GM21381 (cell line): Measurements from ENCODE around the gene MARCHF7.
"Not testable (repeated sequence)": the region's sequence is repeated elsewhere in the genome, so short reads cannot be mapped to it uniquely, and the experiment has no call there.

Experiments used
- ATAC-seq: cut with Tn5 transposase; IDR thresholded peaks from one replicate; pipeline ENCODE4 v1.9.1; 2021; ENCODE audit warnings: mild to moderate bottlenecking, moderate library complexity; ENCODE audit not compliant: unreplicated experiment

MARCHF7 gene, protein sequence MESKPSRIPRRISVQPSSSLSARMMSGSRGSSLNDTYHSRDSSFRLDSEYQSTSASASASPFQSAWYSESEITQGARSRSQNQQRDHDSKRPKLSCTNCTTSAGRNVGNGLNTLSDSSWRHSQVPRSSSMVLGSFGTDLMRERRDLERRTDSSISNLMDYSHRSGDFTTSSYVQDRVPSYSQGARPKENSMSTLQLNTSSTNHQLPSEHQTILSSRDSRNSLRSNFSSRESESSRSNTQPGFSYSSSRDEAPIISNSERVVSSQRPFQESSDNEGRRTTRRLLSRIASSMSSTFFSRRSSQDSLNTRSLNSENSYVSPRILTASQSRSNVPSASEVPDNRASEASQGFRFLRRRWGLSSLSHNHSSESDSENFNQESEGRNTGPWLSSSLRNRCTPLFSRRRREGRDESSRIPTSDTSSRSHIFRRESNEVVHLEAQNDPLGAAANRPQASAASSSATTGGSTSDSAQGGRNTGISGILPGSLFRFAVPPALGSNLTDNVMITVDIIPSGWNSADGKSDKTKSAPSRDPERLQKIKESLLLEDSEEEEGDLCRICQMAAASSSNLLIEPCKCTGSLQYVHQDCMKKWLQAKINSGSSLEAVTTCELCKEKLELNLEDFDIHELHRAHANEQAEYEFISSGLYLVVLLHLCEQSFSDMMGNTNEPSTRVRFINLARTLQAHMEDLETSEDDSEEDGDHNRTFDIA

DNA sequence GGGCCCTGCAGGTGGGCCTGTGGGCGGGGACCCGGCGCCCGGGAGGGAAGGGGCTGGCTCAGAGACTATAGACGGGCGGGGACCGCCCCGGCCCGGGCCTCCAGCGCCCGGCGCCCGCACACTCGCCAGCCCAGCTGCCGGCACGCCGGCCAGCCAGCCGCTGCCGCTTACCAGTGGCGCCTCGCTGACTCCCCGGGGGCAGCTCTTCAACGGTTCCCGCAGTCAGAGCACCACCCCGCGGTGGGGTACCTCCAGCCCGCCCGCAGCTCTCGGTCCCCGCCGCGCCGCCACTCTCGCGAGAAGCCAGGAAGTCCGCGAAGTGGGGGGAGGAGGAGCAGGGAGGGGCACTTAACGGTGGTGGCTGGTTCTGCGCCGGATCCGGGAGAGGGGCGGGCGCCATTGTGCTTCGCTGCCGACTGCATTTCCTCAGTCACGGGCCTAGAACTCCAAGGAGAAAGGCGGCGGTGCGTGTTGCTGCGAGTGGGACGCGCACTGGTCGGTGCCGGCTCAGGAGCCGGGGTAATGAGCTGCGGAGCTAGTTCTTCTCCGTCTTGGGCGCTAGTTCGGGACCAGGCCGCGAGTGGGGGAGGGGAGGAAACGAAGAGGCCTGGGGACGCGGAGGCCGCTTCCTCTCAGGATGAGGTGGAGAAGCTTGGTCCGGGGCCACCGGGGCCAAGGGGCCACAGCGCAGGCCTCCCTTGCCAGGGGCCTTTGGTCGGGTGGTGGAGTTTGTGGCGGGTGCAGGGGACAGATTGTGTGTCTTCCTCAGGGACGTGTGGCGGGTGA, at the start of gene MARCHF7:
Gene MARCHF7, plus strand, starts transcription at position 364 of the 786 bp plus-strand sequence. CDS start 16,517 bp downstream, outside the sequence.
- ATAC-seq = peak; percentile 94

DNA sequence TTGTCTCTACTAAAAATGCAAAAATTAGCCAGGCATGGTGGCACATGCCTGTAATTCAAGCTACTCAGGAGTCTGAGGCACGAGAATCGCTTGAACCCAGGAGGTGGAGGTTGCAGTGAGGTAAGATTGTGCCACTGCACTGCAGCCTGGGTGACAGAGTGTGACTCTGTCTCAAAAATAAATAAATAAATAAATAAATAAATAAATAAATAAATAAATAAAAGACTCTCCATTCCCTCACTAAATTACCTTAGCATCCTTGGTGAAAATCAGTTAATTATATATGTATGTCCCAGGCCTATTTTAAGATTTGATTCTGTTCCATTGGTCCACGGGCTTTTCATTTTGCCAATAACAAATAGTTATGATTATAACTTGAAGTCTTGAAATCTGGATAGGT, 44.9 kb upstream of the MARCHF7 start:
- not testable (repeated sequence) for ATAC-seq

GRCh38 chr2:159671047-159671446, 41.3 kb upstream of the MARCHF7 start:
- ATAC-seq = no peak

DNA sequence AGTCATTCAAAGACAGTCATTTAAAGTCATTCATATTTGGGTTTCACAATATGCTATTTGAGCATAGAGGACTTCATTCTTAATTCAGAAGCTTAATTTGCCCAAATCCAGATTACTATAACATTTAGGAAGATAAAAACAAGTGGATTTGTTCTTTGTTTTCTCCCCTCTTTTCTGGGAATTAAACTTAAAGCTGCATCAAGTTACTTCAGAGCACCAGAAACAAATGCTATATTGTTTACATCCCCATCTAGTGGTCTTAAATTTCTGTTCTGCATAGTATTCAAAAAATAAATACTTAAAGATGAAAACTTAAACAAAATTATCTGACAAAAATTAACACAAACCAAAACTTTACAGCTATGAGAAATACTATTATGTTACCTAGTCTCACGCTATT, 34.7 kb upstream of the MARCHF7 start:
- no peak for ATAC-seq

GRCh38 chr2:159680692-159681091, 31.6 kb upstream of the MARCHF7 start:
- ATAC-seq = no peak

- ATAC-seq = no peak
Measured at GRCh38 chr2:159683817-159684216, 28.5 kb upstream of the MARCHF7 start.

DNA sequence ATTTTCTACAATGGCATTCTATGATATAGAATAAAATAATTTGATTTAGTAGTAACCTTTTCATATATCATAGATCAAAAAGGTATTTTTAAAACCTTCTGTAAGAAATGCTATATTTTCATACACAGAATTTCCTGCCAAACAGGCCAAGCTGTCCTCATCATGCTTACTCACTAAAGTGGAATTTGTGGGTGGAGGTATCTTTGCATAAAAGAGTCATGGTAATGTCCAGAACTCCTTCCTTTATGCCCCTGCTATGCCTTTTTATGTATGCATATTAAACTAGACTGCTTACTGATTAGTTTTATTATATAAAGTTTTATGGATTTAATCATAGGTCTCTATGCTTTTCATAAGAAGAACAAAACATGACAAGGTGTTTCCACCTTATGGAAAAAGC, 27.5 kb upstream of the MARCHF7 start:
- ATAC-seq = no peak

DNA sequence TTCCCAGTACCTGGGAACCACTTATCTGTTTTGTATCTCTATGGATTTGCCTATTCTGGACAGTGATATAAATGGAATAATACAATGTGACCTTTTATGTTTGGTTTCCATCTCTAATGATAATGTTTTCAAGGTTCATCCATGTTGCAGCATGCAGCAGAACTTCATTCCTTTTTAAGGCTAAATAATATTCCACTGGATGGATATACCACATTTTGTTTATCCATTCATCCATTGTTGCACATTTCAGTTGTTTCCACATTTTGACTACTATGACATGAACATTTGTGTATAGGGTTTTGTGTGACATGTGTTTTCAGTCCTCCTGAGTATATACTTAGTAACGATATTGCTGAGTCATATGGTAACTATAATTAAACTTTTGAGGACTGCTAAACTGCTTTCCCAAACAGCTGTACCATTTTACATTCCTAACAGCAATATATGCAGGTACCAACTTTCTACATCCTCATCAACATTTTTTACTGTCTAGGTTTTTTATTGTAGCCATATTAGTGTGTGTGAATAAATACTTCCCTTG, 17.7 kb upstream of the MARCHF7 start:
- ATAC-seq = no peak

GRCh38 chr2:159695795-159696448, 16.4 kb upstream of the MARCHF7 start:
- ATAC-seq = no peak

- no peak for ATAC-seq
Measured at GRCh38 chr2:159703491-159703890, 8.8 kb upstream of the MARCHF7 start.

- no peak for ATAC-seq
Measured at GRCh38 chr2:159706385-159706980, 5.8 kb upstream of the MARCHF7 start.

DNA sequence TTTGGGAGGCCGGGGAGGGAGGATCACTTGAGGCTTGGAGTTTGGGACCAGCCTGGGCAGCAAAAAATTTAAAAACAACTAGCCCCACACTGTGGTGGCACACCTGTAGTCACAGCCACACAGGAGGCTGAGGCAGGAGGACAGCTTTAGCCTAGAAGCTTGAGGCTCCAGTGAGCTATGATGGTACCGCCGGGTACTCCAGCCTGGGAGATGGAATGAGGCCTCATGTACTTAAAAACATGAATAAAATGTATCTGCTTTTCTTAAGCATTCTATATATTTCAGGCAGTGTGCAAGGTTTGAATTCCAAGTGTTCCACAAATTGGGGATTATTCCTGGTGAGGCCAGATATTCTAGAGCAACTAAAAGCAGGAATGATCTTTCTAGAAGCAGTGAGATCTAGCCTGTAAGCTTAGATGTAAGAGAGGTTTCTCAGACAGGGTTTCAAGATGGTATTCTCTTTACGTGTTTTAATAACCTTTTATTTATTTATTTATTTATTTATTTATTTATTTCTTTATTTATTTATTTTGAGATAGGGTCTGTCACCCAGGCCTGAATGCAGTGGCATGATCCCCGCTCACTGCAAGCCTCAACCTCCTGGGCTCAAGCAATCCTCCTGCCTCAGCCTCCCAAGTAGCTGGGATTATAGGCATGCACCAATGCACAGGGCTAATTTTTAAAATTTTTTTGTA, 4.1 kb upstream of the MARCHF7 start:
- ATAC-seq = no peak

- no peak for ATAC-seq
Measured at GRCh38 chr2:159710601-159711180, 1.6 kb upstream of the MARCHF7 start.

DNA sequence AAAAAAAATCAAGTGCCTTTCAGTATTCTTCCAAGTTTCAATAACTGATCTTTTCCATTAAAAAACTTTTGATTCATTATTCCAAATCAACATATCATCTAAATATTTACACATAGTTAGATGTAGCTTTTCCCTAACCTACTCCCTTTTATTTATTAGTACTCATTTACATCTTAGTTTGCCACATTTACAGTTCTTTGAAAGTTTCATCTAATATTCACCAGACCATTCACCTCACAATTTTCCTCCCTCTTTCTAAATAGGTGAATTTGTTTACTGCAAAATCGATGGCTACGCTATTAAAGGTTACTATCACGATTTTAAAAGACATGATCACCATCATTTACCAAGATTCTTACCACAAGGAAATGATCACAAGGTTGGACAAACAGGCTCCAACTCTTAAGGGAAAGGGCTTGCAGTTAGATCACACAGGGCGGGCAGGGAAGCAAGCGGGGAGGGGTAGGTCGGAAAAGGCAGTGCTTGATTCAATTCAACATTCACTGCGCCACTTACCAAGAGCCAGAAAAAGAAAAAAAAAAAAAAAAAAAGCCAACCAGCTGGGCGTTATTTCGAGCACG, 654 bp upstream of the MARCHF7 start:
- no peak for ATAC-seq

GRCh38 chr2:159712929-159713420, 669 bp downstream of the MARCHF7 start:
- ATAC-seq = no peak

DNA sequence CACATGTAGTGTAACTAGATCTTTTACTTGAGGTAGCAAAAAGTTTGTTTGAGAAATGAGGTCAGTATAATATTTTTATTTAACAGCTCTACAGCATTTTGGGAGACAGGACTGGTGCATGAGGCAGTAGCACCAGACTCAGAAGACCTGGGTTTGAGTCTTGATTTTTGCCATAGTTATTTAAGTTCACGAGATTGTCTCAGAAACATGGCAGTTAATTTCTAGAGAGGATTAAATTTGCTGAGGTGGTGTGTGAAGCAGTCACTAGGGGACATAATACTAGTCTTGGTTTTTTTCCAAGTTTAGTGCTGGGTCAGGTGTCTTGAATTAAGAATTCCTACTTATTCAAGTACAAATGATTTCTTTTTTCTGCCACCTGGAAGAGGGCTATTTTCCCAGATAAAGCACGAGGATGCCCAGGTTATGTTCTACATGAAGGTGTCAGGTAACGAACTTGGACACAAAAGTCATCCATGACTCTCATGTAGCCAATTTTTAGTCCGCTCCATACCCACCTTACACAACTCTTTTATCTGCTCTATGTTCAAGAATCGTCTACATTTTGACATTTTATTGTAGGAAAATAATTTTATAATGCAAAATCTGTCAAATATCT, 1.4 kb downstream of the MARCHF7 start:
- ATAC-seq = no peak

DNA sequence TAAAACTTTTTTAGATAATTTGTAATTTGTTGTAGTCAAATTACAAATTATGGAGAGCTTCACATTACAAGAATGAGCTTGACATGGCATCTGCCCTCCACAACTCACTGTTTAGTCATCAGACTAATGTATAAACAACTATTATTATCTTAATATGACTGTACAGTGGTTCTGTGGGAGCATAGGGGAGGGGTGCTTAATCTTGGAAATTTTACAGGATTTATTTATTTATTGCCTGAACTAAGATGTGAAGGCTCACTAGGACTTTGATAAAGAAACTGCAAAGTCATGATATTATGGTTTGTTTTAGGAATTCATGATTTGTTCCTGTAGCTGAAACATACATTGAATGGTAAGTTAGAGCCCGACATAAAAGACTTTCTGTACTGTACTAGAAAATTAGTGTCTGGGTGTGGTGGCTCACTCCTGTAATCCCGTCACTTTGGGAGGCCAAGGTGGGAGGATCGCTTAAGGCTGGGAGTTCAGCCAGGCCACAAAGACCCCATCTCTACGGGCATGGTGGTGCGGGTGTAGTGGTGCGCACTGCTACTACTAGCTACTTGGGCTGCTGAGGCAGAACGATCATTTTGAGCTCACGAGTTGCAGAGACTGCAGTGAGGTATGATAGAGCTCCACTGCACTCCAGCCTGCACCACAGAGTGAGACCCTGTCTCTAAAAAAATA, 2.1 kb downstream of the MARCHF7 start:
- ATAC-seq = no peak

- no peak for ATAC-seq
Measured at GRCh38 chr2:159715451-159715850, 3.1 kb downstream of the MARCHF7 start.
